ENCODE results near the gene MRPS2. TPM values are rescaled to one million over a fixed set of nuclear protein-coding genes. Genes with fewer than 3 reads are reported as not detected.

The MRPS2 gene
- total RNA-seq, 6 experiments from 2014 or later: 24.7 to 56.8 (median 30.5) TPM

DNA sequence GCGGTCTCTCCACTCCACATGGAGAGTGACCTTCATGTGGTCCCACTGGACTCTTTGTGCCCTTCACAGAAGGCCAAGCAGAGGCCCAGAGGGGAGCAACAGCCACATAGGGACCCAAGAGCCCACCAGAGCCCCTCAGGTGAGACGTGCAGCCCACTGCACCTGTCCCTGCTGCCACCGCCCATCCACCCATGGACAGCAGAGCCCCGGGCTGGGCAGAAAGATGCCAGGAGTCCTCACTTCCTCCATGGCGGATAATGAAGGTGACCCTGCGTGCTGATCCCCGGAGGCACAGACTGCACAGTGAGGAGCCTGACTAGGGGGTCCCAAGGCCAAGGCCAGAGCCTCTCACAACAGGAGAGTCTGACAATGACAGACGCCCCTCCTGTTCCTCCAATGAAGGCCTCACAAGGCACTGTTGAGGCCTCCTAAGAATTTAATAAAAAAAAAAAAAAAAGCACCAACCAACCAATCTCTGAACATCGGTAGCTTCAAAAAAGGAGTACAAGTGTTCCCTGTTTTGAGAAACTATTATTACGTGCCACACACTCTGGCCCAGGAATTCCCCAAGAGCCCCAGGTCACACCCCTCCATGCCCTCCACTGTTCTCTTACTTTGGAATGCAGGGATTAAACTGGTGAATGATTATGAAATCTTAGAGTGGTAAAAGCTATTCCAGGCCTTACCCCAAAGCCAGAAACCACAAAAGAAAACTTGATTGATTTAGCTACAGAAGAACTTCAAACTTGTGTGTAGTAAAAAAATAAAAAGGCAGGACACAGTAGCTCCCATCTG, 23.7 kb upstream of the MRPS2 start:
- ATAC-seq (no peak), DNase-seq (no peak)
- Histone ChIP-seq H3K9me3 (no peaks in the 10 kb centered on the region), H3K36me3 (no peaks in the 10 kb centered on the region), H3K4me1 (peaks cover 0 to 3% (median 0%) of the 10 kb centered on the region in 4 donors), H3K27ac (no peak overlapping the region), H3K27me3 (no peaks in the 10 kb centered on the region), H3K4me3 (no peak overlapping the region)
- TF ChIP-seq, protein P1, sequence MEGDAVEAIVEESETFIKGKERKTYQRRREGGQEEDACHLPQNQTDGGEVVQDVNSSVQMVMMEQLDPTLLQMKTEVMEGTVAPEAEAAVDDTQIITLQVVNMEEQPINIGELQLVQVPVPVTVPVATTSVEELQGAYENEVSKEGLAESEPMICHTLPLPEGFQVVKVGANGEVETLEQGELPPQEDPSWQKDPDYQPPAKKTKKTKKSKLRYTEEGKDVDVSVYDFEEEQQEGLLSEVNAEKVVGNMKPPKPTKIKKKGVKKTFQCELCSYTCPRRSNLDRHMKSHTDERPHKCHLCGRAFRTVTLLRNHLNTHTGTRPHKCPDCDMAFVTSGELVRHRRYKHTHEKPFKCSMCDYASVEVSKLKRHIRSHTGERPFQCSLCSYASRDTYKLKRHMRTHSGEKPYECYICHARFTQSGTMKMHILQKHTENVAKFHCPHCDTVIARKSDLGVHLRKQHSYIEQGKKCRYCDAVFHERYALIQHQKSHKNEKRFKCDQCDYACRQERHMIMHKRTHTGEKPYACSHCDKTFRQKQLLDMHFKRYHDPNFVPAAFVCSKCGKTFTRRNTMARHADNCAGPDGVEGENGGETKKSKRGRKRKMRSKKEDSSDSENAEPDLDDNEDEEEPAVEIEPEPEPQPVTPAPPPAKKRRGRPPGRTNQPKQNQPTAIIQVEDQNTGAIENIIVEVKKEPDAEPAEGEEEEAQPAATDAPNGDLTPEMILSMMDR (IDR thresholded peaks at IDR 0.05): no peak
- no peak for TF ChIP-seq POLR2A (IDR thresholded peaks at IDR 0.05)
- intact Hi-C loops (cut with DNase I): no loop called here
- 62% methylated on average over 7 of the region's 10 CpGs for WGBS (ENCODE audit: insufficient coverage, low coverage, low lambda C conversion rate, missing lambda C conversion rate)

DNA sequence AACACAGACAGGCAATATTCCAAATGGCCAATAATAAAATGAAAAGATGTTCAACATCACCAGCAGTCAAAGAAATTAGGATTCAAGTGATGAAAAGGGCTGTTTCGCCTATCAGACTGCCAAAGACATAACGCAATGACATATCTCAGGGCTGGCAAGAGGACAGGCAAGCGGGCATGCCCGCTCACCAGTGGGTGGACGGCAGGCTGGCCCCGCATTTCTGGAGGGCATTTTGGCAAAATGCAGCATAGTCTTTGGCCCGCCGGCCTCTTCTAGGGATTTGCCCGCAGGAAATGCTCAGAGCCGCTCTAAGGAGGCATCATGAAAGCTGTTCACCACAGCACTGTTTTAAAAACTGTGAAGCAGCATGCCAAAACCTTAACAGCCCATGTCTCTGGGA, 22.3 kb upstream of the MRPS2 start:
- 79% methylated on average over 8 of the region's 10 CpGs for WGBS (ENCODE audit: insufficient coverage, low coverage, low lambda C conversion rate, missing lambda C conversion rate)
- intact Hi-C loops (cut with DNase I): no loop called here
- H3K4me1 ChIP-seq: peaks cover 0 to 3% (median 0%) of the 10 kb centered on the region in 4 donors
- no peak for ATAC-seq
- no peak overlapping the region for H3K4me3 ChIP-seq
- no peak for DNase-seq
- H3K27ac ChIP-seq: no peak overlapping the region
- no peaks in the 10 kb centered on the region for H3K27me3 ChIP-seq
- H3K36me3 ChIP-seq: no peaks in the 10 kb centered on the region
- H3K9me3 ChIP-seq: no peaks in the 10 kb centered on the region
- TF ChIP-seq, protein P1 (IDR thresholded peaks at IDR 0.05): no peak
- TF ChIP-seq POLR2A (IDR thresholded peaks at IDR 0.05): no peak

DNA sequence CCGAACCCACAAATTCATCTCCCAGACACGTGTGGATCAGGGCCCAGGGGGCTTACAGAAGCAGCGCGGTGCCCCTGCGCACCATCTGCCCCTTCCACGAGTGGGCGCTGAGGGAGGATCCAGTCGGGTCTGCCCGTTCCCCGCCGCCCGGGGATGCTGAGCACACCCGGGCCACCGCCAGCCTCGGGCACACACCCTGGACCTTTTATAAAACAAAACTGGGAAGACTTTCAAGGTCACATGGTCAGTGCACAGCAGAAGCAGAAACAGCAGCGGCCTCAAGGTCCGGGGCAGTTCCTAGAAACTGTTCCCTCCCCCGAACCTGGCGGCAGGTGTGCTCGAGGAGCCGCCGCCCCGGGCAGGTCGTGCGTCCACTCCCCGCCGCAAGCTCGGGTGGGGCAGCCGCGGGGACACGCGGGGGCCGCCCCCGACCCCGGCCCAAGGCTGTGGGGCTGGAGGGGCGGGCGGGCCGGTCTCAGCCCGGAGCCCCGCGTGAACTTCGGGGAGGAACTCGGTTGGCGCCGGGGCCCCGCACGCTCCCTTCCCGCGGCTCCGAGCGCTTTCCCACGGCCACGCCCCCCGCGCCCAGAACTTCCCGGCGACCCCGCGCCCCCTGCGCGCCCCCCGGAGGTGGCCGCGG, 21.5 kb upstream of the MRPS2 start:
- peak overlapping the region; percentile 60 to 62 (median 62) for H3K4me3 ChIP-seq
- H3K36me3 ChIP-seq: peaks cover 0 to 2% (median under 1%) of the 10 kb centered on the region in 4 donors
- WGBS (ENCODE audit: insufficient coverage, low coverage, low lambda C conversion rate, missing lambda C conversion rate): 3% methylated on average over 11 of the region's 64 CpGs
- H3K9me3 ChIP-seq: no peaks in the 10 kb centered on the region
- DNase-seq: peak; percentile 40 to 73 (median 70)
- intact Hi-C loops (cut with DNase I): no loop called here
- peak; percentile 77 to 83 (median 78) for ATAC-seq
- H3K27ac ChIP-seq: peak overlapping the region in 2 of 3 donors; percentile 61 to 65
- H3K4me1 ChIP-seq: peaks cover 0 to 3% (median 0%) of the 10 kb centered on the region in 4 donors
- peak; percentile 35 for TF ChIP-seq POLR2A (IDR thresholded peaks at IDR 0.05)
- TF ChIP-seq, protein P1 (IDR thresholded peaks at IDR 0.05): peak in 2 of 4 donors; percentile 16 to 19
- H3K27me3 ChIP-seq: no peaks in the 10 kb centered on the region

DNA sequence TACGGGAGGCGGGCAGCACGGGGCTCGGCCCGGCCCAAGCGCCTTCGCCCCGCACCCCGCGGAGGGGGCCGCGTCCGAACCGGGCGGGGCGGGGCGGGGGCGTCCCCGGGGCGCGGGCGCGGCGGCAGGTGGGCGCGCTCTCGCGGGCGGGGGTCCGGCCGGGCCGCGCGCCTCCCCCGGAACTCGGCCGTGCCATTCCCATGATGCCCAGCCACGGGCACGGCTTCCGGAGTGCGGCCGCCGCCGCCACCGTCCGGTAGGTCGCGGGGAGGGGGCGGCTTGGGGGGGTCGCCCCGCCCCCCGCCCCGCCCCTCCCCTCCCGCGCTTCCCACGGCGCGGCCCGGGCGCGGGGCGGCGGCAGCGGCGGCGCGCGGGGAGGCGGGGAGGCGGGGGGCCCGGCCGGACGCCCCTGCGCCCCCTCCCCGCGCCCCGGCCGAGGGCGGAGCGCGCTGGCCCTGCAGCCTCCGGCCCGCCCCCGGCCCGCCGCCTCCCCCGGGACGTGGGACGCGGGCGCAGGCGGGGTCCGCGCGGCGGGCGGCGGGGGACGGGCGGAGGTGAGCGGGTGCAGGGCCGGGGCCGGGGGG, 20.9 kb upstream of the MRPS2 start, which contains the start of gene PPP1R26:
PPP1R26 (plus strand) TSS at position 314 of the 584 bp plus-strand sequence. CDS start 4,729 bp downstream, outside the sequence.
- no peak for DNase-seq

More for the DNA sequence above, 20.9 kb upstream of the MRPS2 start, which contains the start of gene PPP1R26:
- Histone ChIP-seq H3K9me3 (no peaks in the 10 kb centered on the region), H3K36me3 (peaks cover 0 to 8% (median 2%) of the 10 kb centered on the region in 4 donors), H3K4me3 (peak within 1 kb of the TSS; percentile 62 to 84 (median 71)), H3K4me1 (peaks cover 0 to 3% (median 0%) of the 10 kb centered on the region in 4 donors), H3K27ac (peak within 1 kb of the TSS in 2 of 3 donors; percentile 61 to 65), H3K27me3 (no peaks in the 10 kb centered on the region)
- TF ChIP-seq, protein P1 (IDR thresholded peaks at IDR 0.05): no peak
- no peak for TF ChIP-seq POLR2A (IDR thresholded peaks at IDR 0.05)
- peak; percentile 22 to 49 (median 38) for ATAC-seq
- intact Hi-C loops (cut with DNase I): no loop called here
- WGBS (ENCODE audit: insufficient coverage, low coverage, low lambda C conversion rate, missing lambda C conversion rate): no CpG with 5 or more reads among the region's 103 CpGs
